Measurements from ENCODE around the gene THRB. TPM values are rescaled to one million over a fixed set of nuclear protein-coding genes. Genes with fewer than 3 reads are reported as not detected.

Gene THRB
- total RNA-seq, 4 donors from 2014 or later = 29.2 to 38.5 (median 36.3) TPM

GRCh38 chr3:24497942-24498341, 3.3 kb upstream of the THRB start:
- TF ChIP-seq CTCF (IDR thresholded peaks at IDR 0.05; ENCODE audit: low read depth) = no peak

- TF ChIP-seq CTCF (IDR thresholded peaks at IDR 0.05; ENCODE audit: low read depth) = no peak
These were observed 2.2 kb upstream of the THRB start for GRCh38 chr3:24496529-24497482.

GRCh38 chr3:24495326-24495994, 810 bp upstream of the THRB start:
- no peak for TF ChIP-seq CTCF (IDR thresholded peaks at IDR 0.05; ENCODE audit: low read depth)

GRCh38 chr3:24493746-24494617, 668 bp downstream of the THRB start:
- no peak for TF ChIP-seq CTCF (IDR thresholded peaks at IDR 0.05; ENCODE audit: low read depth)

- TF ChIP-seq CTCF (IDR thresholded peaks at IDR 0.05; ENCODE audit: low read depth) = no peak
These were observed 1.6 kb downstream of the THRB start for GRCh38 chr3:24492971-24493551.

GRCh38 chr3:24490151-24490550, 4.5 kb downstream of the THRB start:
- TF ChIP-seq CTCF (IDR thresholded peaks at IDR 0.05; ENCODE audit: low read depth) = no peak

Data from subcutaneous adipose tissue (tissue), 4 donors.